NCI-H2081 treated with DMSO at 0.1 percent for 48 hours (cell line): ENCODE data around the gene IGHMBP2.
"Not testable (repeated sequence)": the region's sequence is repeated elsewhere in the genome, so short reads cannot be mapped to it uniquely, and the experiment has no call there.

Experiments used
- DNase-seq: peaks from one replicate; lab custom pipeline; 2025; lab: John Stamatoyannopoulos, UW

The IGHMBP2 gene

GRCh38 chr11:68961245-68961644 is 57.6 kb downstream of the IGHMBP2 start:
- no peak for DNase-seq

- no peak for DNase-seq
Observed at GRCh38 chr11:68962527-68963250, 59.0 kb downstream of the IGHMBP2 start.

- no peak for DNase-seq
Observed at GRCh38 chr11:68963779-68964178, 60.1 kb downstream of the IGHMBP2 start.

GRCh38 chr11:68965901-68966853 is 62.5 kb downstream of the IGHMBP2 start:
- no peak for DNase-seq

GRCh38 chr11:68966894-68967780 is 63.4 kb downstream of the IGHMBP2 start:
- DNase-seq, result no peak

GRCh38 chr11:68968306-68969250 is 64.9 kb downstream of the IGHMBP2 start:
- no peak for DNase-seq

- no peak for DNase-seq
Observed at GRCh38 chr11:68969386-68969785, 65.7 kb downstream of the IGHMBP2 start.

GRCh38 chr11:68970921-68971636 is 67.4 kb downstream of the IGHMBP2 start:
- DNase-seq, result no peak

GRCh38 chr11:68973219-68973618 is 69.5 kb downstream of the IGHMBP2 start:
- DNase-seq, result no peak

- DNase-seq, result not testable (repeated sequence)
Observed at GRCh38 chr11:68973706-68974105, 70.0 kb downstream of the IGHMBP2 start.

- DNase-seq, result no peak
Observed at GRCh38 chr11:68974421-68975194, 70.9 kb downstream of the IGHMBP2 start.

- no peak for DNase-seq
Observed at GRCh38 chr11:68976095-68976494, 72.4 kb downstream of the IGHMBP2 start.

GRCh38 chr11:68976563-68976962 is 72.9 kb downstream of the IGHMBP2 start:
- DNase-seq, result no peak

GRCh38 chr11:68977781-68978625 is 74.3 kb downstream of the IGHMBP2 start:
- no peak for DNase-seq

GRCh38 chr11:68978626-68978930 is 74.9 kb downstream of the IGHMBP2 start:
- no peak for DNase-seq

- DNase-seq, result no peak
Observed at GRCh38 chr11:68978931-68979594, 75.4 kb downstream of the IGHMBP2 start.

GRCh38 chr11:68979931-68980775 is 76.5 kb downstream of the IGHMBP2 start:
- DNase-seq, result no peak
